Vagina (tissue), 2 donors: ENCODE results near the gene LBX2.

Source experiments
- CTCF ChIP-seq, 3 experiments: fragments of 450-650 bp in 2 of 3; fragments of 200-600 bp in 1 of 3; sonication (generic) in 1 of 3; IDR thresholded peaks; one replicate each; pipeline ENCODE4 v1.5.1; 2017 to 2019; ENCODE audit warnings: antibody characterized with exemption in 3 of 3, mild to moderate bottlenecking in 2 of 3, moderate library complexity in 2 of 3
- POLR2A ChIP-seq, 2 donors: fragments of 450-650 bp; IDR thresholded peaks; one replicate each; pipeline ENCODE4 v1.6.1; 2017; ENCODE audit warnings: antibody characterized with exemption in 2 of 2, mild to moderate bottlenecking in 2 of 2, moderate library complexity in 2 of 2
- POLR2AphosphoS5 ChIP-seq, 2 donors: sonication (generic); formaldehyde crosslinking; IDR thresholded peaks; one replicate each; pipeline ENCODE4 v1.9.0; 2017; ENCODE audit warnings: antibody characterized with exemption in 2 of 2, mild to moderate bottlenecking in 2 of 2, low read depth in 1 of 2; ENCODE audit not compliant: insufficient read depth in 1 of 2

- TF ChIP-seq CTCF (IDR thresholded peaks at IDR 0.05) (no peak), POLR2A (IDR thresholded peaks at IDR 0.05) (no peak), POLR2AphosphoS5 (IDR thresholded peaks at IDR 0.05; ENCODE audit: insufficient read depth in 1 of 2, low read depth in 1 of 2) (no peak)
Measured at GRCh38 chr2:74497777-74498499, 1.5 kb downstream of the LBX2 start.
